ENCODE measurements around the gene IL17REL. TPM values are rescaled to one million over a fixed set of nuclear protein-coding genes. Genes with fewer than 3 reads are reported as not detected.
A peak's percentile ranks its signal among the peaks of the same experiment; 100 is the strongest.

IL17REL gene
- total RNA-seq, 1 donor from 2014 or later: not detected

- no peak for DNase-seq (ENCODE audit: missing footprints)
- intact Hi-C loops (cut with DNase I): no loop called here
Measured at GRCh38 chr22:49965091-49966040, 47.2 kb downstream of the IL17REL start.

GRCh38 chr22:49964136-49965090 is 48.2 kb downstream of the IL17REL start:
- intact Hi-C loops (cut with DNase I): no loop called here
- DNase-seq (ENCODE audit: missing footprints): no peak
- ATAC-seq: no peak

More at GRCh38 chr22:49965091-49966040, 47.2 kb downstream of the IL17REL start:
- ATAC-seq: no peak

- ATAC-seq (no peak), DNase-seq (ENCODE audit: missing footprints) (no peak)
- intact Hi-C loops (cut with DNase I): no loop called here
Measured at GRCh38 chr22:49963647-49964026, 48.9 kb downstream of the IL17REL start.

- DNase-seq (ENCODE audit: missing footprints) (peak; percentile 75), ATAC-seq (no peak)
- intact Hi-C loops (cut with DNase I): no loop called here
Measured at GRCh38 chr22:49962751-49963646, 49.6 kb downstream of the IL17REL start.

GRCh38 chr22:49962012-49962750 is 50.4 kb downstream of the IL17REL start:
- DNase-seq (ENCODE audit: missing footprints): peak; percentile 92
- ATAC-seq: peak; percentile 50
- intact Hi-C loops (cut with DNase I): no loop called here

GRCh38 chr22:49961601-49962011 is 51.0 kb downstream of the IL17REL start:
- intact Hi-C loops (cut with DNase I): no loop called here
- ATAC-seq (peak; percentile 0), DNase-seq (ENCODE audit: missing footprints) (no peak)

- DNase-seq (ENCODE audit: missing footprints): peak; percentile 81
- intact Hi-C loops (cut with DNase I): no loop called here
- ATAC-seq: no peak
Measured at GRCh38 chr22:49961005-49961600, 51.5 kb downstream of the IL17REL start.

GRCh38 chr22:49960159-49961004 is 52.2 kb downstream of the IL17REL start, which contains the start of gene PIM3:
TSS of gene PIM3 (plus strand) at chr22:49960772. CDS start at chr22:49960948, 176 bp downstream.
- intact Hi-C loops (cut with DNase I): loop anchor here (1.0 kb wide), 1 partner anchor 24 kb away; no protein-coding TSS in a partner anchor
- peak; percentile 97 for DNase-seq (ENCODE audit: missing footprints)
- peak; percentile 88 for ATAC-seq

- intact Hi-C loops (cut with DNase I): loop anchor here (1.0 kb wide), 1 partner anchor 23 kb away; no protein-coding TSS in a partner anchor
- DNase-seq (ENCODE audit: missing footprints): no peak
- ATAC-seq: peak; percentile 1
Measured at GRCh38 chr22:49959782-49960158, 52.8 kb downstream of the IL17REL start.

- intact Hi-C loops (cut with DNase I): no loop called here
- ATAC-seq (no peak), DNase-seq (ENCODE audit: missing footprints) (peak; percentile 46)
Measured at GRCh38 chr22:49958931-49959781, 53.4 kb downstream of the IL17REL start.

- ATAC-seq: no peak
- intact Hi-C loops (cut with DNase I): no loop called here
- peak; percentile 59 for DNase-seq (ENCODE audit: missing footprints)
Measured at GRCh38 chr22:49958366-49958921, 54.1 kb downstream of the IL17REL start.

GRCh38 chr22:49957826-49958365 is 54.7 kb downstream of the IL17REL start:
- peak; percentile 50 for DNase-seq (ENCODE audit: missing footprints)
- intact Hi-C loops (cut with DNase I): no loop called here
- ATAC-seq: no peak

- ATAC-seq: no peak
- peak; percentile 63 for DNase-seq (ENCODE audit: missing footprints)
- intact Hi-C loops (cut with DNase I): no loop called here
Measured at GRCh38 chr22:49956914-49957825, 55.4 kb downstream of the IL17REL start.

- intact Hi-C loops (cut with DNase I): no loop called here
- ATAC-seq: no peak
- peak; percentile 71 for DNase-seq (ENCODE audit: missing footprints)
Measured at GRCh38 chr22:49956418-49956770, 56.2 kb downstream of the IL17REL start.
